ENCODE results near the gene GPRC5A. TPM values are rescaled to one million over a fixed set of nuclear protein-coding genes. Genes with fewer than 3 reads are reported as not detected.

Gene GPRC5A
- total RNA-seq, 2 donors from 2014 or later: 0.15 to 1.0 TPM

DNA sequence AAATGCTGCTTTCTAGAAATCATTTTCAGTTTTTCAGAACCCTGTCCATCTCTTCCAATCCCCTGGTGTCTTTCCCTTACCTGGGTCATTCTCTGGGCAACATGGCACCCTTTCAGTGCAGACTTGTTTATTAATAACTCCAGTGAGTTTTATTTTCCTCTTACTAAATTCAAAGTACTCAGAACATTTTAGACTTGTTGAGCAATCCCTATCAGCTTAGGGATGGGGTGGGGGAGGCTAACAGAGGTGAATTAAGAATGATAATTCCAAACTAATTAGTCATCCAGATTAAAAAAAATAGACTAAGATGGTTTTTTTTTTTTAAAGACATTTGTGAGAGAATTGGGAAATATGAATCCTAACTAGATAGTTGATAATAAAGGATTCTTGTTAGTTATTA is 10.7 kb downstream of the GPRC5A start:
- TF ChIP-seq, protein P1, sequence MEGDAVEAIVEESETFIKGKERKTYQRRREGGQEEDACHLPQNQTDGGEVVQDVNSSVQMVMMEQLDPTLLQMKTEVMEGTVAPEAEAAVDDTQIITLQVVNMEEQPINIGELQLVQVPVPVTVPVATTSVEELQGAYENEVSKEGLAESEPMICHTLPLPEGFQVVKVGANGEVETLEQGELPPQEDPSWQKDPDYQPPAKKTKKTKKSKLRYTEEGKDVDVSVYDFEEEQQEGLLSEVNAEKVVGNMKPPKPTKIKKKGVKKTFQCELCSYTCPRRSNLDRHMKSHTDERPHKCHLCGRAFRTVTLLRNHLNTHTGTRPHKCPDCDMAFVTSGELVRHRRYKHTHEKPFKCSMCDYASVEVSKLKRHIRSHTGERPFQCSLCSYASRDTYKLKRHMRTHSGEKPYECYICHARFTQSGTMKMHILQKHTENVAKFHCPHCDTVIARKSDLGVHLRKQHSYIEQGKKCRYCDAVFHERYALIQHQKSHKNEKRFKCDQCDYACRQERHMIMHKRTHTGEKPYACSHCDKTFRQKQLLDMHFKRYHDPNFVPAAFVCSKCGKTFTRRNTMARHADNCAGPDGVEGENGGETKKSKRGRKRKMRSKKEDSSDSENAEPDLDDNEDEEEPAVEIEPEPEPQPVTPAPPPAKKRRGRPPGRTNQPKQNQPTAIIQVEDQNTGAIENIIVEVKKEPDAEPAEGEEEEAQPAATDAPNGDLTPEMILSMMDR (conservative IDR thresholded peaks at IDR 0.05): no peak
- H3K9me3 Mint-ChIP-seq: no peaks in the 10 kb centered on the region
- H3K27ac Mint-ChIP-seq: no peak overlapping the region
- H3K36me3 Mint-ChIP-seq (ENCODE audit: low read depth): no peaks in the 10 kb centered on the region
- H3K27me3 Mint-ChIP-seq (ENCODE audit: insufficient read depth): no peaks in the 10 kb centered on the region
- no peak overlapping the region for H3K4me3 Mint-ChIP-seq
- DNase-seq: no peak
- Histone ChIP-seq H3K27me3 (ENCODE audit: control insufficient read depth, insufficient read depth, low read length, poor library complexity, severe bottlenecking) (no peaks in the 10 kb centered on the region), H3K9ac (ENCODE audit: extremely low read depth, low read length, poor library complexity, severe bottlenecking) (no peak overlapping the region), H3K4me3 (ENCODE audit: low read length) (no peak overlapping the region), H3K4me1 (ENCODE audit: control insufficient read depth, insufficient read depth, low read length) (no peaks in the 10 kb centered on the region), H3K36me3 (ENCODE audit: control insufficient read depth, insufficient read depth, low read length) (no peaks in the 10 kb centered on the region), H3K27ac (ENCODE audit: low read depth, low read length) (no peak overlapping the region), H3K9me3 (ENCODE audit: control insufficient read depth, low read length) (no peaks in the 10 kb centered on the region)
- peaks cover 12% of the 10 kb centered on the region for H3K4me1 Mint-ChIP-seq

DNA sequence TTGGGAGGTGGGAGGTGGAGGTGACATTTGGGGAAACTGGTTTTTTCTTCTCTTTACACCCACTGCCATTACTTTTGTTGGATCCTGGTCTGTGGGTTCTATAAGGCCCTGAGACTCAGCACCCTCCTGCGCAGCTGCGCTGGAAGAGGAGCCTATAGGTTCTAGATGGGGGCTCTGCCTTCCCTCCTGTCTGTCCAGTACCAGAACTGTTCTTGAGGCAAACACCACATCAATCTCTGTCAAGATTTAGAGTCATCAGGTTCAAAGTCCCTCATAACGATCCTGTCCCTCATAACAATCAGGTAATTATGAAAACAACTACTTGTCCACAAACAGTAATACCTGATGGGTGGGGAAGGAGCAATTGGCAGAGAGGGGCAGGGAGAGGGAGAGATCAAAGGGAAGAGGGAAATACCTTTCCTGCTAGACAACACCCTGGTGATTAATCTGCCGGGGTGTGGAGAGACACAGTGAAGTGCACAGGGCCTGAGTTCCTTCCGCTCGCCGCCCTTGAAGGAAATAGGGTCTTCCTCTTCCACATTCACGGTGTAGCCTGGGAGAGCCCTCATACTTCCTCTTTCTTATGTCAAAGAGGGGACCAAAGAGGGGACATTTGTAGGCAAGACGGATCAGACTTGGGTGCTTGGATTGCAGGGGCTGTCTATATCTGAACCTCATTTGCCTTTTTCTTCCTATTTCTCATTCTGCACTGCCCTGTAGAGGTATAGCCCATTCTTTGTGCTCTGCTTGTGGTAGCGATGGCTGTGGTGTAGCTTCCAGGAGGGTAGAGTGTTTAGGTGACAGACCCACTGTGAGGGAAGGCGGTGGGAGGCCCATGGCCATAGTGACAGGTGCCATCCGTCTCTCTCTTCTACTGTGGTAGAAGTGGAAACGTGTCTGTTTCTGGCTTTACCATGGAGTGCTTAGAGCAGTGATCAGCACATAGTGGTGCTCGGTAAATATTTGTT is 12.6 kb downstream of the GPRC5A start:
- Histone ChIP-seq H3K9me3 (ENCODE audit: control insufficient read depth, low read length) (no peaks in the 10 kb centered on the region), H3K27ac (ENCODE audit: low read depth, low read length) (no peak overlapping the region), H3K4me1 (ENCODE audit: control insufficient read depth, insufficient read depth, low read length) (no peaks in the 10 kb centered on the region), H3K9ac (ENCODE audit: extremely low read depth, low read length, poor library complexity, severe bottlenecking) (no peak overlapping the region), H3K36me3 (ENCODE audit: control insufficient read depth, insufficient read depth, low read length) (no peaks in the 10 kb centered on the region), H3K4me3 (ENCODE audit: low read length) (no peak overlapping the region), H3K27me3 (ENCODE audit: control insufficient read depth, insufficient read depth, low read length, poor library complexity, severe bottlenecking) (no peaks in the 10 kb centered on the region)
- no peaks in the 10 kb centered on the region for H3K9me3 Mint-ChIP-seq
- no peaks in the 10 kb centered on the region for H3K36me3 Mint-ChIP-seq (ENCODE audit: low read depth)
- H3K27me3 Mint-ChIP-seq (ENCODE audit: insufficient read depth): no peaks in the 10 kb centered on the region
- peaks cover 11% of the 10 kb centered on the region for H3K4me1 Mint-ChIP-seq
- H3K4me3 Mint-ChIP-seq: no peak overlapping the region
- no peak overlapping the region for H3K27ac Mint-ChIP-seq
- 94% methylated on average over 12 to 14 of the region's 14 CpGs for WGBS, 2 experiments (ENCODE audit: insufficient coverage in 1 of 2, insufficient read length in 1 of 2)
- TF ChIP-seq, protein P1 (conservative IDR thresholded peaks at IDR 0.05): no peak
- DNase-seq: no peak

DNA sequence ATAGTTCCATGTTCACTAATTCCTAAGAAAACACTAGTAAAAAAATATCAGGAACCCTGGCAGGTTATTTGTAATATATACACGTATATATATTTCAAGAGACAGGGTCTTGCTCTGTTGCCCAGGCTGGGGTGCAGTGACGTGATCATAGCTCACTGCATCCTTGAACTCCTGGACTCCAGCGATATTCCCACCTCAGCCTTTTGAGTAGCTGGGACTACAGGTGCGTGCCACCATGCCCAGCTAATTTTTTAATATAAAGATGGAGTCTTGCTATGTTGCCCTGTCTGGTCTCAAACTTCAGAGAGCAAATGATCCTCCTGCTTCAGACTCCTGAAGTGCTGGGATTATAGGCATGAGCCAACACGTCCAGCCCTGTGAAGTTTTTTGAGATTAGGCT is 16.2 kb downstream of the GPRC5A start:
- Mint-ChIP-seq H3K27ac (no peak overlapping the region), H3K4me1 (peaks cover 9% of the 10 kb centered on the region), H3K27me3 (ENCODE audit: insufficient read depth) (no peaks in the 10 kb centered on the region), H3K36me3 (ENCODE audit: low read depth) (no peaks in the 10 kb centered on the region), H3K9me3 (no peaks in the 10 kb centered on the region), H3K4me3 (no peak overlapping the region)
- Histone ChIP-seq H3K4me1 (ENCODE audit: control insufficient read depth, insufficient read depth, low read length) (no peaks in the 10 kb centered on the region), H3K4me3 (ENCODE audit: low read length) (no peak overlapping the region), H3K9me3 (ENCODE audit: control insufficient read depth, low read length) (no peaks in the 10 kb centered on the region), H3K27ac (ENCODE audit: low read depth, low read length) (no peak overlapping the region), H3K9ac (ENCODE audit: extremely low read depth, low read length, poor library complexity, severe bottlenecking) (no peak overlapping the region), H3K27me3 (ENCODE audit: control insufficient read depth, insufficient read depth, low read length, poor library complexity, severe bottlenecking) (no peaks in the 10 kb centered on the region), H3K36me3 (ENCODE audit: control insufficient read depth, insufficient read depth, low read length) (no peaks in the 10 kb centered on the region)
- 90 to 93% methylated on average over 3 to 5 of the region's 5 CpGs for WGBS, 2 experiments (ENCODE audit: insufficient coverage in 1 of 2, insufficient read length in 1 of 2)
- TF ChIP-seq, protein P1 (conservative IDR thresholded peaks at IDR 0.05): no peak
- no peak for DNase-seq
